Activated CD4-positive, alpha-beta T cell treated with anti-CD3 and anti-CD28 coated beads, Interleukin-2, amount 50 U/mL, for 1 hour (primary cell): ENCODE data around the gene CPXM2.

Experiments
- DNase-seq: peaks from one replicate; pipeline ENCODE4 v3.0.0-alpha.2; 2020

CPXM2 gene

GRCh38 chr10:123795196-123795780 lies 96.3 kb downstream of the CPXM2 start:
- DNase-seq: no peak

GRCh38 chr10:123792248-123792978 lies 99.2 kb downstream of the CPXM2 start:
- DNase-seq: no peak

- DNase-seq: no peak
These were observed 101.3 kb downstream of the CPXM2 start for GRCh38 chr10:123790132-123790885.

- DNase-seq: no peak
These were observed 102.6 kb downstream of the CPXM2 start for GRCh38 chr10:123788981-123789380.

- DNase-seq: no peak
These were observed 104.0 kb downstream of the CPXM2 start for GRCh38 chr10:123787566-123787965.

GRCh38 chr10:123786896-123787295 lies 104.7 kb downstream of the CPXM2 start:
- no peak for DNase-seq

GRCh38 chr10:123786306-123786705 lies 105.3 kb downstream of the CPXM2 start:
- no peak for DNase-seq

GRCh38 chr10:123784646-123785045 lies 107.0 kb downstream of the CPXM2 start:
- DNase-seq: no peak

- no peak for DNase-seq
These were observed 107.4 kb downstream of the CPXM2 start for GRCh38 chr10:123784216-123784615.

GRCh38 chr10:123783296-123783695 lies 108.3 kb downstream of the CPXM2 start:
- no peak for DNase-seq

GRCh38 chr10:123782549-123782948 lies 109.1 kb downstream of the CPXM2 start:
- DNase-seq: no peak

GRCh38 chr10:123781956-123782500 lies 109.6 kb downstream of the CPXM2 start:
- DNase-seq: no peak

- no peak for DNase-seq
These were observed 110.2 kb downstream of the CPXM2 start for GRCh38 chr10:123781324-123781900.

GRCh38 chr10:123778719-123779517 lies 112.7 kb downstream of the CPXM2 start:
- no peak for DNase-seq

GRCh38 chr10:123777881-123778280 lies 113.7 kb downstream of the CPXM2 start:
- DNase-seq: no peak

GRCh38 chr10:123774132-123774742 lies 117.4 kb downstream of the CPXM2 start:
- DNase-seq: no peak

- DNase-seq: no peak
These were observed 118.7 kb downstream of the CPXM2 start for GRCh38 chr10:123772645-123773508.

GRCh38 chr10:123771877-123772644 lies 119.5 kb downstream of the CPXM2 start:
- no peak for DNase-seq

GRCh38 chr10:123769647-123770046 lies 122.0 kb downstream of the CPXM2 start:
- no peak for DNase-seq

GRCh38 chr10:123766761-123767160 lies 124.8 kb downstream of the CPXM2 start:
- no peak for DNase-seq
